Stimulated activated CD4-positive, alpha-beta T cell treated with anti-CD3 and anti-CD28 coated beads, Interleukin-4, amount 100 ng/mL, for 24 hours (primary cell): ENCODE results near the gene AKAP11.

Experiments used
- DNase-seq: peaks from one replicate; pipeline ENCODE4 v3.0.0-alpha.2; 2020

Gene AKAP11

DNA sequence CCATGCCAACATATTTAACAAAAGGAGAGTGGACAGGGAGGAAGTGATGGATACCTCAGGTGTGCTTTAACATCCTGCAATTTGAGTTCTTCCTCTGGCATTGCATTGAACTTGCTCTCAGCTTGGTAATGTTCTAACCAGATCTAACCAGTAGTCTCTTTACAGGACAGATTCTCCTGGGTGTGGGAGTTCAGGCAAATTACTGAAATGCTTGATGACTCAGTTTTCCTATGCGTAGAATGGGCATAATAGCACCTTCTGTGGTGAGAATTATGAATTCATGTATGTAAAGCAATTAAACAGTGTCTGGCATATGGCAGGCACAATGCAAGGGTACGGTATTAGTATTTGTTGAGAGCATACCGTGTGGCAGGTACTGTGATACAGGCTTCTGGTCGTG, 3.6 kb downstream of the AKAP11 start:
- DNase-seq = peak; percentile 32

DNA sequence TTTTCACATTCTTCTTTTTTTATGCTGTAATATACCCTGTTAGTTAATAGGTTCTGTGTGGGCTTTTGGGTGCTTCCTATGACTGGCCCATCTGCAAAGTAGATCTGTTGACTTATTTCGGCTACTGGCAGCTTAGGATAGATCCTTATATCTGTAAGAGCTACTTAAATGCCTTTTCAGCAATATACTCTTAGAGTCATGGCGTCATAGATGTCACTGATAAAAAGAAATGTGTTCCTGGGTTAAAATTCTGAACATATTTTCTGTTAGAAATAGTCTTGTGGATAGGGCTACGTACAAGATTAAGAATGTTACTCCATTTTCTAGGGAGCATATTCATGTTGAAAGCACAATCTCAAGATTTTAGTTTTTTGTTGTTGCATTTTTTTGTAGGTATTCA, 4.7 kb downstream of the AKAP11 start:
- DNase-seq = no peak

DNA sequence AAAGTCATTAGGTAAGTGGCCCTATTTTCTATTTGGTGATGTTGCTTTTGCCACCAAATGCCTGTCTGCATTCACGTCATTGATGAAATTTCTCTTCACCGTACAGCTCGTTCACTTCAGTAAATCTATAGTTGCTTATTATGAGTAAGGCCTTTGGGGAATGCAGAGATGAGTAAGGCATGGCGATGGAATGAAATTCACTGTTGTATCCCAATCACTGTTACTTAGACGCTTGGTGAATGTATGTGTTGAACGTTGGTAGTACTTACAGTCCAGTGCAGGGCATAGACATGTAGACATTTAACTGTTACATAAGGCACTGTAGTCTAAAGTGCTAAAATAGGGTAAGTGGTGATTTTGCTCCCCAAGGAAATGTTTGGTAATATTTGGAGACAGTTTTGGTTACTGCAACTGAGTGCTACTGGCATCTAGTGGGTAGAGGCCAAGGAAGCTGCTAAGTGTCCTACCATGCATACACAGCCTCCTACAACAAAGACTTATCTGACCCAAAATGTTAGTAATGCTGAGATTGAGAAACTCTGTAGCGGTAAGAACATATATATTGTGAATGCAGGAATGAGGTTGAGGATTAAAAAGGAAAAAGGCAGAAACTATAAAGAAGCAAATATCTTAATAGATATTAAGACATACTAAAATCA, 5.8 kb downstream of the AKAP11 start:
- DNase-seq = no peak

DNA sequence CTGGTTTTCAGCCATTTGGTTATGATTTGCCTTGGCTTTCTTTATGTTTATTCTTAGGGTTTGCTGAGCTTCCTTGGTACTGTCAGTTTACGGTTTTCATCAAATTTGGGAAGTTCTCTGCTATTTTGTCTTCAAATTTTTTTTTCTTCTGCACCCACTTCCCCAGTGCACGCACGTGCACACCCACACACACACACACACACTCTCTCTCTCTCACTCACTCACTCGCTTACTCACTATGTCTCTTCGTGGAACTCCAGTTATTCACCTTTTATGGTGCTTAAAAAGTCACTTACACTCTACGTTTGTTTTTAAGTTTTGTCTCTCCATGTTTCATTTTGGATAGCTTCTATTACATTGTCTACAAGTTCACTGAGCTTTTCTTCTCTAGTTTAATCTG, 7.1 kb downstream of the AKAP11 start:
- DNase-seq = peak; percentile 29

DNA sequence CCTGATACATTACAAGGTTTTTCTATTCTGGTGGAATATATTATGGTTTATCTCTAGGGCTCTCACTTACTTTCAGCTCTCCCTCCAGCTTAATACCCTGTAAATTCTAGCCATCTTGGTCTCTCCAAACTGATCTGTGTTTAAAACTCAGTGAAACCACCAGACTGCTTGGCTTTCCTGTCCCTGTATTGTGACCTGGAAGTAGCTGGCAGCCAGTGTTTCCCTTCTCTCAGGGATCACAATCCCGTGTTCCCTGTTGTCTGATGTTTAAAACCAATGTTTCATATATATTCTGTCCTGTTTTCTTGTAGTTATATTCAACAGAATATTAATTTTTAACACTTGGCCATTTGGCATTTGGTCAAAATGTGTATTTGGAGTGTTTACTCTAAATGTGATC, 8.0 kb downstream of the AKAP11 start:
- no peak for DNase-seq

DNA sequence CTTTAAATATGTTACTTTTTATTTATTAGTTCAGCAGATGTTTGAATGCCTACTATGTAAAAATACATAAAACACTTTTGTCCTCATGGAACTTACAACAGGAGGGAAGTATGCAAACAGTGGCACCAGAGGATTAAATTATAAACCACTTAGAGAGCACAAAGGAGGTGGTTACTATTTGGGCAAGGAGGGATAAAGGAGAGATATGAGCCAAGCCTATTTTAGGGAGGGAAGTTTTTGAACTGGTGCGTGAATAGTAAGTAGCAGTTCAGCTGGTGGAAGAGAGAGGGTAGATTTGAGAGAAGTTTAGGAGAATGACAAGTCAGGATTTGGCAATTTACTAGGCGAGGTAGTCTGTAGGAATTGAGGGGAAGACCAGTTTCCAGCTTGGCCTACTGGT, 8.6 kb downstream of the AKAP11 start:
- DNase-seq = no peak

DNA sequence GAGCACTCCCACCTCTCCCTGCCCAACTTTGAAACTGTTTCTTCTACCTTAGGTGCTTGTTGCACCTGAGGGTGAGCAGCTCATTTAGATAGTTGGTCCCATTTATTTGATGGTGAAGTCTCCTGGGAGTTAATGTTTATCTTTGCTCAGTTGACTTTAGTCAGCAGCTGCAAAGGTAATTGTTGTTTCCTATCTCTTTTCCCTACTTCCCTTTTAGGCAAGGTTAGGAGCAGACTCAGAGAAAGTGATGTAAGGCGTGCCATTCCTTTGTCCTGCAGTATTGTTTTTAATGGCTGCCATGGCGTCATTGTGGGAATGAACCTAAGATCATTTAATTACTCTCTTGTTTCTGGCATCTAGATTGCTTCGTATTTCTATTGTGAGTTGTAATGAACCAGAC, 11.6 kb downstream of the AKAP11 start:
- no peak for DNase-seq

DNA sequence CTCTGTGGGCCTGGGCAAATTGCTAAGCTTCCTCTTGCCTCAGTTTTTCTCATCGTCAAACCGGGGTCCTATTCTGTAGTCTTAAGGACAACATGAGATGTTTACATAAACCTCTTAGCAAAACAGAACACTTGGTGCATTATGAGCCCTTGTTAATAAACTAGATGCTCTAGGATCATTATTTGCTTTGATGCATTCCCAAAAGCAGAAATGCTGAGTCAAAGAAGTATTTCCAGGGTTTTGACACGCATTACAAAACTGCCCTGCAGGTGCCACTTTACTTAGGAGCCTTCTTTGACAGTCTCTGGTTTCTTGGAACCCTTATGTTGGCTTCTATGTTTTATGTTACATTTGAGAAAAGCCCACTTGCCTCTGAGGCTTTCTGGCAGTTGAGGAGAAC, 12.1 kb downstream of the AKAP11 start:
- DNase-seq = no peak

DNA sequence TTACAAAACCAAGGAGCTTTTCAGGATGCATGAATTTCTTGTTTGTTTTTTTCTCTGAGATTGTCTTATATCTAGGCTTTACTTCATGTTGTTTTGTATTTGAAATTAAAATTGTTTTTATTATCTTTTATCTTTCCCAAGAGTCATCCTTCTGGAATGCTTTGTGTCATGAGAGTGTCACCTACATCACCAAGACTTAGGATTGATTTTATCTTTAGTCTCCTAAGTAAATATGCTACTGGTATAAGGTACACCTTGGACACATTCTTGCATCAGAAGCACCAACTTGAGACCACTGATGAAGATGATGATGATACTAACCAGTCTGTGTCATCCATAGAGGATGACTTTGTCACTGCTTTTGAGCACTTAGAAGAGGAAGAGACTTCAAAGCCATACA, 26.4 kb downstream of the AKAP11 start:
- no peak for DNase-seq

DNA sequence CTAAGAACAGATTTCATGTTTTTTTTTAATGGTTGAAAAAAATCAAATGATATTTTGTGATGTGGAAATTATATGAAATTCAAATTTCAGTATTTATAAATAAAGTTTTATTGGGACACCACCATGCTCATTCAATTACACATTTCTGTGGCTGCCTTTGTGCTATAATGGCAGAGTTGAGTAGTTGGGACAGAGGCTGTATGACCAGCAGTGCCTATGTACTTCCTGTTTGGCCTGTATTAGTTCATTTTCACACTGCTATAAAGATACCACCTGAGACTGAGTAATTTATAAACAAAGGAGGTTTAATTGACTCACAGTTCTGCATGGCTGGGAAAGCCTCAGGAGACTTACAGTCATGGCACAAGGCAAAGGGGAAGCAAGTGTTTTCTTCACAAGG, 33.6 kb downstream of the AKAP11 start:
- DNase-seq = no peak

DNA sequence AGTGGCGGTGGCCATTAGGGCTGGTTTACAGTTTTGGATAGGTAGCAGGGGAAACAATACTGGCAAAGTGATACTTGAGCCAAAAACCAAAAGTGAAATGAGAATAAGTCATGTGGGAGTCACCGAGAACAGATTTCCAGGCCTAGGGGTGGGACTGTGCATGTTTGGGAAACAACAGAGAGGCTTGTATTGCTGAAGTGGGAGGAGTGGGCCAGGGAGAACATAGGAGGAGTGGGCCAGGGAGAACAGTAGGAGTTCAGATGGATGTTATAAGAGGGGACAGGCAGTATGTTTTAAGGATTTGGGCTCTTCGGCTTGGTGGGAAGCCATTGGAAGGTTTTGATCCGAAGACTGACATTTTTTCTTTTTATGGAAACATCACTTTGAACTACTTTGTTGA, 35.5 kb downstream of the AKAP11 start:
- DNase-seq = no peak

DNA sequence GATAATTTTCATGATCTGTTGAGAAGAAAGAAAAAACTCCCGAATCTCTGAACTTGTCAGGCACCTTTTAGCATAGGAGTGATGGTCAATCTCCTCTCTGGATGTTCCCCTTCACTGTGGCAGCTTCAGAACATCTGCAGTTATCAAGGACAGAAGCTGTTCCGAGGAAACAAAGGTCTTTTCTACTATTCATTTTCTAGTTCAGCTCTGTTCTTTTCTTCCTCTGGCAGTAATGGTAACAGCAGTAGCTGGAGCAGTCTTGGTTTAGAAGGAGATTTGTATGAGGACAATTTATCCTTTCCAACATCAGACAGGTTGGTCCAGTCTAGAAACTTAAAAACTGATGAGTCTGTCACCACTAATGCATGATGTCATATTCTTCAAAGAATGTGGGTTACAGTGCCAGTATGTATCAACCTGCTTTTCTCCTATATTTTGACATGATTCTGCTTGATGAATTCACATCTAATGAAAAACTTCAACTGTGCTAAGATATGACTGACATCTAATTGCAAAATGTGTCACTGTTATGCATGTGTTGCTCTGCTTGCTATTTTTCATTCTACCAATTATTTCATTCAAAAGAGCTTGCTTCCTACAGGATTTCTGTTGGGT, 41.0 kb downstream of the AKAP11 start:
- DNase-seq = no peak

DNA sequence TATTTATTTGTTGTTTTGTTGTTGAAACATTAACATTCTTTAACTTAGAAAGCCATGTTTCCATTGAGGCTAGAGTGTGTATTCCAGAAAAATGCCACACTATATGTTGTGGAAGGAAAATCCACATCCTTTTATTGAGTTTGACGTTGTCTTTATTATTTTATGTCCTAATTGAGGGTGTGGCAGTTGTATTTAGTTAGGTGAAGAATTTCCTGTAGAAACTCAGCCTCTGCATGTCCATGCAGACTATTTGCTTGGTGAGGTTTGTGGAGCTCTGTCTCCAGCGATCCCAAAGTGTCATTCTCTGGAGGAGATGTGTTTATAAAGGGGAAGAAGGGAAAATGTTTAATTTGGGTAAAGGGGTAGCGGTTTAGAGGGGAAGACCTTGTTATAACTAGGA, 46.6 kb downstream of the AKAP11 start:
- DNase-seq = no peak

DNA sequence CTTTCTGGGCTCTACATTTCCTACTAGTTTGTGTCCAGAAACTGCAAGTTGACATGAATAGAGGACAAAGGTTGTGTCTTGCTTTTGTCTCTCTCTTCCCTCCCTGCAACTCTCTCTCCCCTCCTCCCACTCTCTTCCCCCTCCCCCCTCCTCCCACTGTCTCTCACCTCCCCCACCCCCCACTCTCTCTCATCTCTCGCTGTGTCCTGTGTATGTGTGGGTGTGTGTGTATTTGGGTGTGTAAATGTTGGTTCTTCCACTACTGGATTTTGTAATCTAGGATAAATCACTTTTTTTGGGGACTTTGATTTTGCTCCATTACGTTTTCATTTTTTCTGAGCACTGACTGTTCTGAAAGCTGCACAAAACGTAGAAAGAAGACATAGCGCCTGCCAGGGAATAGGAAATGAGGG, 48.4 kb downstream of the AKAP11 start:
- DNase-seq = no peak

DNA sequence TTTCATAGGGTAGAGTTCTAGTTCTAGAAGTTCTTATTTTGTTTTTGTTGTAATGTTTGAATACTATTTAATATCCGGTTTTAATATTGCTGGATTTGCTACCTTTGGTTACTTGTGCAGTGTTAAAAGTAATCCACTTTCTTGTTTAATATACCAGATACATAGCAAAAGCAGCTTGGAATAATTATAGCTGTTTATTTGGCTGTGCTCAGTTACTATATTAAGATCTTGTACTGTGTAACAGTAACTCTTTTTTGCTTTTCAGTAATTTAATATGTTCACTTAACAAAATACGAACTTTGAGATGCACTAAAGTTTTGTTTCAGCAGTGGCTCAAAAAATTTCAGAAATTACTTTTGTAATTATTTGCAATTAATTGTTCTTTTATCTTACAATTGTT, 50.9 kb downstream of the AKAP11 start:
- DNase-seq = no peak

DNA sequence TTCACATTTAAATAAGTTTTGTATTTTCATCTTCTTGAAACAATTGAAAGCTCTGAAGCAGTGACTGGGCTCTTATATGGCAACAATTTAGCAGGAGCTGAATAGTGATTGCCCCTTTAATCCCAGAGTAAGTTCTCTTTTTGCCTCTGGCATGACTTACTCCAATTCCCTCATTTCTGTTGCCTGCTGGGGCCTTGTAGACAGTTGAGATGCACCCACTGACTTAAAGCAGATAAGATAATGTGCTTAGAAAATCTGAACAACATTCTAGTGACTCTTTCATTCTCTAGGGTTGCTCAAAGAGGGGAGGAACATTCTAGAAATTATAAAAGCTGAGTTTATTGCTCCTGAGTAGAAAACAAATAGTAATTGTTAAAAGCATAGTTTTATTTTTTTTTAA, 52.8 kb downstream of the AKAP11 start:
- no peak for DNase-seq

DNA sequence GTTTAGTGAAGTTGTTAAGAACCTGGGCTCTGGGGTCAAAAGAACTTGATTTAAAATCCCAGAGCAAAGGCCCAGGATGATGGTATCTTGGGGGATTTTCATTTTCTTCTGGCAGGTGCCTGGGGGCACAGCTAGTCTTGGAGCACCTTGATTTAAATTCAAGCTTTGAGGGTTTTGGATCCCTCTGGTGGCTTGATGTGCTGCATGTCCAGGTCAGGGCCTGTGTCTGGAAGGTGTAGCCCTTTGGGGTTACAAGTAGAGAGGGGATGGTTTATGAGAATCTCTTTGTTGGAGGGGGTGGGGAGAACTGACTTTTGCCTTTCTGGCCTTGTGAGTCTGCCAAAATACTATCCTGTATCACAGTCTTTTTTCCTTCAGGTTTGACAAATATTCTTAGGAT, 55.8 kb downstream of the AKAP11 start:
- no peak for DNase-seq

DNA sequence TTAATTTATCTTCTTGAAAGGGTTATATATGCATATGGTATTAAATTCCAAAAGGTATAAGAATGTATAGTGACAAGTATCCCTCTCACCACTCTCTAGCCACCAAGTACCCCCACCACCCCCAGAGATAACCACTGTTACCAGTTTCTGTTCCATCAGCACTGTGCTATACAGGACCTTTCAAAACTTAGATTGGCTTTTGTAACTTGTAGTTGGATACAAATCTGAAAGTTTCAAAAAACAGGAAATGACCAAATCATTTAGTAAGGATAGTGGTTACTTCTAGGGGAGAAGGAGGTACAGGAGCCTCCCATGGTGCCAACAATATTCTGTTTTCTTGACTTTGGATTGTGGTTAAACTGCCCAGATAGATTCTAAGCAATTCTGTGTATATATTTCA, 56.7 kb downstream of the AKAP11 start:
- DNase-seq = no peak

DNA sequence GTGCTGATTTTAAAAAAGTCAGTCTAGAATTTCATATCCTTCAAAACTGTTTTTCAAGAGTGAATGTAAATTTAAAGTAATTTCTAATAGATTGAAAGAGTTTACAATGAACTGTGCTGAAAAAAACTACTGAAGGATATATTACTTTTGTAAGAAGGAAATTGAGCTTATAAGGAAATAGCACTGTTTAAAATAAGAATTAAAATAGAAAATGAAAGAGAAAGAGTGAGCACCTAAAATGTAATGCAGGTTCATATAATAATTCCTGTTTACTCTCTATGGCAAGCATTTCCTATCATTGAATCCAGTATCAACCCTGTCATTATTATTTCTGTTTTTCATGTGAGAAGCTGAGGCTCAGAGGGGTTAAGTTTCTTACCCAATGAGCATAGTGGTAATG, 57.3 kb downstream of the AKAP11 start:
- DNase-seq = no peak

DNA sequence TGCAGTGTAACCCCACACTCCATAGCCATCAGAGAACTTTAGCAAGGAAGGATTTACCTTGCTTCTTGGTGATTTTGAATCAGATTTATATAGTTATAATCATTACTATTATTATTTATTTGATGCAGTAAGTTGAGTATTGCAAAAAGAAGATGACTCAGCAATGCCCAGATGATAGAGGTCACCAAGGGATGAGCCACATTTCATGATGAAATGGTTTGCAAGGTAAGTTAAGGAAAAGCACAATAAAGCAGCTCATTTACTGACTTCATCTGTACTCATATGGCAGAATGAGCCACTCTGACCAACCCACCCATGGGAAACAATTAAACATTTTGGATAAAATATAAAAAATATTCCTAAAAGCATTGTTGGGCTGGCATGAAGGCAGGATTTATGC, 59.1 kb downstream of the AKAP11 start:
- no peak for DNase-seq

DNA sequence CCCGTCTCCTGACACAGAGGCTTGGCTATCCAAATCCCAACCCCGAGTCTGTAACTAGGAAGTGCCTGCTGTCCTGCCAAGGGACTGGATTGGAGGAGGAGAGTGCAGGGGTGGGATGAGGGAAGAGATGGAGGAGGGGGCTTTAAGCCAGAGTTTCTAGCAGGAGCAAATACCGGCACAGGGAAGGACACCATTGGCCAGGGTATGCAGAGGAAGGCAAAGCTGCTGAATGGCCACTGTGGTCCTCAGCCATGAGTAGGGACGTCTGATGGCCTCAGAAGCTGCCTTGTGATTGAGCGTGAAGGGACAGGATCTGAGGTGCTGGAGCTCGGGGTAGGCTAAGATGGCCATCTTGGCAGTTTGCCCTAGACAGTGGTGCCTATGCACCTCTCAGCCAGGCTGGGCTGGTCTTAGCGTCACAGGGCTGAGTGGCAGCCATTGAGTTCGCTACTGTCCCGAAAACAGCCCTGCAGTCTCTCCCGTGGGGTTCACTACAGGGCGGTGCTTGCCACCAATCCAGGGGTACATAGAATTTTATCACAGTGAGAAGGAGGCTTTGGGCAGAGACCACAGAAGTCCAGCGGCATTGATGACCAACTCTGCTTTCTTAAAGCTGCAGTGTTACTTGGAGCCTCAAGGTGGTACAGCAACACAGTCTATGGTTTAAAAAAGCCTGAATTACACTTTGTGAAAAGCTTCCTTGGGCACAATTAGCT, 61.8 kb downstream of the AKAP11 start:
- DNase-seq = no peak

DNA sequence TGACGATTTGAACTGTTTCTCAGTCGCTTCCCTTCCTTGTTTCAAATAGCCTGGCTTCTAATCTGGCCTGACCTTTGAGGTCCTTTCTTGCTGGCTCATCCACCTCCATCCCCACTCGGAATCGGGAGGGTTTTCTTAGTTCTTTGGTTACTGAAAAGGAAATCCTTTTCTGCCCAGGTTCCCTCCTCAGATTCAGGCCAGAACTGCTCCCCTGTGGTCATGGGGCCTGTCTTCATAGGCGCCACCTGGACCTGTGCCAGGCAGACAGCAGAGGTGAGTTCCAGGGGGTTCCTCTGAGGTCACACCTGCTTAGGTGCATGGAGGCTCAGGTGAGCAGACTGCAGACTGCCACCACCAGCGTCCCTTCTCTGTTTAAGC, 62.4 kb downstream of the AKAP11 start:
- DNase-seq = no peak

DNA sequence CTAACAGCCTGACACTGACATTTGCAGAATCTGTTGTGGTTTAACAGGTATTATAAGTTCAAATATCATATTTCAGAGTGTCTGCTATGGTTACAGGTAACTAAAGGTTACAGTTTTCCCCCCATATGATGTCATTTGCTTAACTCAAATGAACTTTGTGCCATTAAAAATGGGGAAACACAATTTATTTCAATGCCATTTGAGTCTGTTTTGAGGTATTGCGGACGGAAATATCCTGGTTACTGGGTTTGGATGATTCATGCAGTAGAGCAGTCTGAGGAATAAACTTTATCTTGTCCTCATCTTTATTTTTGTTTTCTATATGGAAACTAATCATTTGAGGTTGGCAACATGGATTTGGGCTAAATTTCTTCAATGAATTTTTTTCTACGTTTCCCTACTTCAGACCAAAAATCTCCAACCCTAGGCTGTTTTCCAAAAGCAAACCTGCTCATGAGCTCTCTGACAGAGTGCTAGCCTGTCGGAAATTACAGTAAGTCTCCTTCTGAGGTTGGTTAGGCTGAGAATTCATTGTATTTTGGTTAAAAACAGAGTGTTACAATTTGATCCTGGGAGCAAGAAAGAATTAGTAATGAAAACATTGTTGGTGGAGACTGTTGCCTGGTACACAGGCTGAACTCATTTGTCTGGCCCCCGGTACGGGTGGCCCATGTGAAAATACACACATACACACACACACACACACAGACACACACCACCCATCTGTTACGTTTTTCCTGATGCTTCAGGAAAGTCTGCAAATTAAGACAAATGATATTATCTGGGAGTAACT, 66.1 kb downstream of the AKAP11 start:
- no peak for DNase-seq

DNA sequence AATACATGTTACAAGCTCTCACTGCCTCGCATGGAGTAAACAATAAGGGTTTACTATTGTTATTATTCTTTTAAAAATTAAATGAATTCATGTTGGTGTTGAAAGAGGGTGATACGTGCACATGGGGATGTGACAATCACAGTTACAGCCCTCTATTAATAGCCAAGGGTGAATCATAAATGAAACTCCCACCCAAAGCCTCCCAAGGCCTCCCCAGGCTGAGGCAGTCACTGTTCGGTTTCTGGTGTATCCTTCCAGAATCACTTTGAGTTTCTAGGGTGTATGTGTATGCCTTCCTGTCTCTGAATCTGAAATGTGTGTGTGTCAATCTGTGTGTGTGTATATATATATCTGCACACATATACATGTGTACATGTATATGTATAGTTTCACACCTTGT, 73.4 kb downstream of the AKAP11 start:
- DNase-seq = no peak
